H1 (cell line): Measurements from ENCODE around the gene TMOD4. TPM values are rescaled to one million over a fixed set of nuclear protein-coding genes. Genes with fewer than 3 reads are reported as not detected.

Experiments used
- JUN ChIP-seq: IDR thresholded peaks from 2 replicates; pipeline ENCODE4 v1.6.1; 2011; ENCODE audit warnings: low read depth, mild to moderate bottlenecking, improper control_type of control experiment, low read length
- polyA plus RNA-seq, 7 experiments: library from polyadenylated mRNA; depleted of rRNA in 3 of 7; stranded (reverse) in 5 of 7; unstranded in 2 of 7; fragments of >200 nt in 5 of 7; fragments of 200-250 nt in 2 of 7; gene quantifications; 1 replicate in 5 of 7; 2 replicates in 1 of 7; 4 replicates in 1 of 7; pipeline versions ENCODE4 v1.2.1 to v1.2.3, GENCODE V29; 2011 to 2013; ENCODE audit warnings: missing spikeins in 2 of 7, mixed read lengths in 2 of 7
- total RNA-seq: library from RNA; stranded (reverse); fragmentation: NEBNext Ultra II Directional; extraction: Animal tissue kit (Norgen Biotek cat#: 25700); gene quantifications from 2 replicates; pipeline ENCODE4 v1.2.1, GENCODE V29; 2021
- TF ChIP-seq, protein P1 (sequence below): fragments of 300-600 bp; sonication (generic); IDR thresholded peaks from 2 replicates; pipeline ENCODE4 v1.7.1; 2012; ENCODE audit warnings: low read length, moderate library complexity, mild to moderate bottlenecking, inconsistent platforms; ENCODE audit not compliant: insufficient replicate concordance

TMOD4 gene
- total and polyA plus RNA-seq, 2 of the 8 experiments (the other 6 are each of a cell fraction or from before 2014, with no cell fraction given): 0.42 TPM; not detected in 1

DNA sequence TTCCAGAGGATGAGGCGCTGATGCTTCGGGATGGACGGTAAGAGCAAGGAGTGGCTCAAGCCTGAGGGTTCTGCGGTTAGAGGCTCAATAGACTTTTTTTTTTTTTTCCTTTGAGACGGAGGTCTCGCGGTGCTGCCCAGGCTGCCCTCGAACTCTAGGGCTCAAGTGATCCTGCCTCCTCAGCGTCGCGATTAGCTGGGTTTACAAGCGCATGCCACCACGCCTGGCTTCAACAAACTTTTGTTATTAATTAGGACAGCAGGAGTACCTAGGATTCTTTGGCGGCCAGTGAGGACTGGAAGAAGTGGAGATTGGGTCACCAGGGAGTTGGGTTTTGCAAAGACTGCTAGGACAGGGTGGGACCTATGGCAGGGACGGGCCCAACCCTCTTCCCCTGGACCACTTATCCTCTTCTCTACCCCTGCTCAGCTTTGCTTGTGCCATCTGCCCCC lies 9.2 kb downstream of the TMOD4 start (continued):
- TF ChIP-seq, protein P1, sequence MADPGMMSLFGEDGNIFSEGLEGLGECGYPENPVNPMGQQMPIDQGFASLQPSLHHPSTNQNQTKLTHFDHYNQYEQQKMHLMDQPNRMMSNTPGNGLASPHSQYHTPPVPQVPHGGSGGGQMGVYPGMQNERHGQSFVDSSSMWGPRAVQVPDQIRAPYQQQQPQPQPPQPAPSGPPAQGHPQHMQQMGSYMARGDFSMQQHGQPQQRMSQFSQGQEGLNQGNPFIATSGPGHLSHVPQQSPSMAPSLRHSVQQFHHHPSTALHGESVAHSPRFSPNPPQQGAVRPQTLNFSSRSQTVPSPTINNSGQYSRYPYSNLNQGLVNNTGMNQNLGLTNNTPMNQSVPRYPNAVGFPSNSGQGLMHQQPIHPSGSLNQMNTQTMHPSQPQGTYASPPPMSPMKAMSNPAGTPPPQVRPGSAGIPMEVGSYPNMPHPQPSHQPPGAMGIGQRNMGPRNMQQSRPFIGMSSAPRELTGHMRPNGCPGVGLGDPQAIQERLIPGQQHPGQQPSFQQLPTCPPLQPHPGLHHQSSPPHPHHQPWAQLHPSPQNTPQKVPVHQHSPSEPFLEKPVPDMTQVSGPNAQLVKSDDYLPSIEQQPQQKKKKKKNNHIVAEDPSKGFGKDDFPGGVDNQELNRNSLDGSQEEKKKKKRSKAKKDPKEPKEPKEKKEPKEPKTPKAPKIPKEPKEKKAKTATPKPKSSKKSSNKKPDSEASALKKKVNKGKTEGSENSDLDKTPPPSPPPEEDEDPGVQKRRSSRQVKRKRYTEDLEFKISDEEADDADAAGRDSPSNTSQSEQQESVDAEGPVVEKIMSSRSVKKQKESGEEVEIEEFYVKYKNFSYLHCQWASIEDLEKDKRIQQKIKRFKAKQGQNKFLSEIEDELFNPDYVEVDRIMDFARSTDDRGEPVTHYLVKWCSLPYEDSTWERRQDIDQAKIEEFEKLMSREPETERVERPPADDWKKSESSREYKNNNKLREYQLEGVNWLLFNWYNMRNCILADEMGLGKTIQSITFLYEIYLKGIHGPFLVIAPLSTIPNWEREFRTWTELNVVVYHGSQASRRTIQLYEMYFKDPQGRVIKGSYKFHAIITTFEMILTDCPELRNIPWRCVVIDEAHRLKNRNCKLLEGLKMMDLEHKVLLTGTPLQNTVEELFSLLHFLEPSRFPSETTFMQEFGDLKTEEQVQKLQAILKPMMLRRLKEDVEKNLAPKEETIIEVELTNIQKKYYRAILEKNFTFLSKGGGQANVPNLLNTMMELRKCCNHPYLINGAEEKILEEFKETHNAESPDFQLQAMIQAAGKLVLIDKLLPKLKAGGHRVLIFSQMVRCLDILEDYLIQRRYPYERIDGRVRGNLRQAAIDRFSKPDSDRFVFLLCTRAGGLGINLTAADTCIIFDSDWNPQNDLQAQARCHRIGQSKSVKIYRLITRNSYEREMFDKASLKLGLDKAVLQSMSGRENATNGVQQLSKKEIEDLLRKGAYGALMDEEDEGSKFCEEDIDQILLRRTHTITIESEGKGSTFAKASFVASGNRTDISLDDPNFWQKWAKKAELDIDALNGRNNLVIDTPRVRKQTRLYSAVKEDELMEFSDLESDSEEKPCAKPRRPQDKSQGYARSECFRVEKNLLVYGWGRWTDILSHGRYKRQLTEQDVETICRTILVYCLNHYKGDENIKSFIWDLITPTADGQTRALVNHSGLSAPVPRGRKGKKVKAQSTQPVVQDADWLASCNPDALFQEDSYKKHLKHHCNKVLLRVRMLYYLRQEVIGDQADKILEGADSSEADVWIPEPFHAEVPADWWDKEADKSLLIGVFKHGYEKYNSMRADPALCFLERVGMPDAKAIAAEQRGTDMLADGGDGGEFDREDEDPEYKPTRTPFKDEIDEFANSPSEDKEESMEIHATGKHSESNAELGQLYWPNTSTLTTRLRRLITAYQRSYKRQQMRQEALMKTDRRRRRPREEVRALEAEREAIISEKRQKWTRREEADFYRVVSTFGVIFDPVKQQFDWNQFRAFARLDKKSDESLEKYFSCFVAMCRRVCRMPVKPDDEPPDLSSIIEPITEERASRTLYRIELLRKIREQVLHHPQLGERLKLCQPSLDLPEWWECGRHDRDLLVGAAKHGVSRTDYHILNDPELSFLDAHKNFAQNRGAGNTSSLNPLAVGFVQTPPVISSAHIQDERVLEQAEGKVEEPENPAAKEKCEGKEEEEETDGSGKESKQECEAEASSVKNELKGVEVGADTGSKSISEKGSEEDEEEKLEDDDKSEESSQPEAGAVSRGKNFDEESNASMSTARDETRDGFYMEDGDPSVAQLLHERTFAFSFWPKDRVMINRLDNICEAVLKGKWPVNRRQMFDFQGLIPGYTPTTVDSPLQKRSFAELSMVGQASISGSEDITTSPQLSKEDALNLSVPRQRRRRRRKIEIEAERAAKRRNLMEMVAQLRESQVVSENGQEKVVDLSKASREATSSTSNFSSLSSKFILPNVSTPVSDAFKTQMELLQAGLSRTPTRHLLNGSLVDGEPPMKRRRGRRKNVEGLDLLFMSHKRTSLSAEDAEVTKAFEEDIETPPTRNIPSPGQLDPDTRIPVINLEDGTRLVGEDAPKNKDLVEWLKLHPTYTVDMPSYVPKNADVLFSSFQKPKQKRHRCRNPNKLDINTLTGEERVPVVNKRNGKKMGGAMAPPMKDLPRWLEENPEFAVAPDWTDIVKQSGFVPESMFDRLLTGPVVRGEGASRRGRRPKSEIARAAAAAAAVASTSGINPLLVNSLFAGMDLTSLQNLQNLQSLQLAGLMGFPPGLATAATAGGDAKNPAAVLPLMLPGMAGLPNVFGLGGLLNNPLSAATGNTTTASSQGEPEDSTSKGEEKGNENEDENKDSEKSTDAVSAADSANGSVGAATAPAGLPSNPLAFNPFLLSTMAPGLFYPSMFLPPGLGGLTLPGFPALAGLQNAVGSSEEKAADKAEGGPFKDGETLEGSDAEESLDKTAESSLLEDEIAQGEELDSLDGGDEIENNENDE: no peak
- TF ChIP-seq JUN: no peak
